Measurements from ENCODE around the gene DYNC1I1.

GRCh38 chr7:96102096-96102811 lies 329.9 kb downstream of the DYNC1I1 start:
- TF ChIP-seq, protein P1, sequence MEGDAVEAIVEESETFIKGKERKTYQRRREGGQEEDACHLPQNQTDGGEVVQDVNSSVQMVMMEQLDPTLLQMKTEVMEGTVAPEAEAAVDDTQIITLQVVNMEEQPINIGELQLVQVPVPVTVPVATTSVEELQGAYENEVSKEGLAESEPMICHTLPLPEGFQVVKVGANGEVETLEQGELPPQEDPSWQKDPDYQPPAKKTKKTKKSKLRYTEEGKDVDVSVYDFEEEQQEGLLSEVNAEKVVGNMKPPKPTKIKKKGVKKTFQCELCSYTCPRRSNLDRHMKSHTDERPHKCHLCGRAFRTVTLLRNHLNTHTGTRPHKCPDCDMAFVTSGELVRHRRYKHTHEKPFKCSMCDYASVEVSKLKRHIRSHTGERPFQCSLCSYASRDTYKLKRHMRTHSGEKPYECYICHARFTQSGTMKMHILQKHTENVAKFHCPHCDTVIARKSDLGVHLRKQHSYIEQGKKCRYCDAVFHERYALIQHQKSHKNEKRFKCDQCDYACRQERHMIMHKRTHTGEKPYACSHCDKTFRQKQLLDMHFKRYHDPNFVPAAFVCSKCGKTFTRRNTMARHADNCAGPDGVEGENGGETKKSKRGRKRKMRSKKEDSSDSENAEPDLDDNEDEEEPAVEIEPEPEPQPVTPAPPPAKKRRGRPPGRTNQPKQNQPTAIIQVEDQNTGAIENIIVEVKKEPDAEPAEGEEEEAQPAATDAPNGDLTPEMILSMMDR (conservative IDR thresholded peaks at IDR 0.05 in 1 of 2, IDR thresholded peaks at IDR 0.05 in 1 of 2; ENCODE audit: low read depth in 1 of 2, low read length in 2 of 2), result no peak
- TF ChIP-seq EZH2 (IDR thresholded peaks at IDR 0.05; ENCODE audit: low read length, missing control alignments), result no peak

Measured in fibroblast of lung (primary cell).